ENCODE data around the gene INCA1.

INCA1 gene

GRCh38 chr17:4947411-4948165, 49.7 kb downstream of the INCA1 start:
- no peak for DNase-seq

- DNase-seq, result peak; percentile 34 to 38
These were observed 50.3 kb downstream of the INCA1 start for GRCh38 chr17:4947010-4947410.

GRCh38 chr17:4946312-4946976, 50.9 kb downstream of the INCA1 start:
- DNase-seq, result no peak

GRCh38 chr17:4945944-4946280, 51.4 kb downstream of the INCA1 start:
- no peak for DNase-seq

- peak; percentile 27 for DNase-seq
These were observed 52.0 kb downstream of the INCA1 start for GRCh38 chr17:4945176-4945943.

GRCh38 chr17:4944554-4945175, 52.7 kb downstream of the INCA1 start:
- no peak for DNase-seq

- peak; percentile 11 to 41 for DNase-seq
These were observed 53.2 kb downstream of the INCA1 start for GRCh38 chr17:4944163-4944553.

GRCh38 chr17:4942760-4943508, 54.4 kb downstream of the INCA1 start:
- no peak for DNase-seq

GRCh38 chr17:4941319-4941610, 56.1 kb downstream of the INCA1 start:
- DNase-seq, result no peak

- DNase-seq, result no peak
These were observed 56.6 kb downstream of the INCA1 start for GRCh38 chr17:4940555-4941318.

GRCh38 chr17:4939796-4940554, 57.3 kb downstream of the INCA1 start, which contains the start of the genes RNF167 and SLC25A11:
RNF167 (plus strand) TSS chr17:4940268; CDS start chr17:4940910, 642 bp downstream.
SLC25A11 (minus strand) TSS chr17:4940046; CDS start chr17:4939910, 136 bp downstream.
- peak; percentile 94 for DNase-seq

GRCh38 chr17:4939546-4939795, 57.9 kb downstream of the INCA1 start:
- DNase-seq, result no peak

- no peak for DNase-seq
These were observed 58.4 kb downstream of the INCA1 start for GRCh38 chr17:4938688-4939545.

All from AML-193 (cell line).